HepG2 (cell line): ENCODE results near the gene TACC3. TPM values are rescaled to one million over a fixed set of nuclear protein-coding genes. Genes with fewer than 3 reads are reported as not detected.

Source experiments
- ATM ChIP-seq: fragments of 450-650 bp; IDR thresholded peaks from 2 replicates; pipeline ENCODE4 v1.7.1; 2017; ENCODE audit warnings: mild to moderate bottlenecking, borderline replicate concordance
- GLI4 ChIP-seq: sonication (generic); formaldehyde crosslinking; IDR thresholded peaks from 2 replicates; pipeline ENCODE4 v1.5.1; 2020; ENCODE audit warnings: missing genetic modification reagents, mild to moderate bottlenecking, moderate library complexity, borderline replicate concordance
- KLF9 ChIP-seq: IDR thresholded peaks from 2 replicates; pipeline ENCODE4 v1.6.1; 2016; ENCODE audit warnings: low read depth
- PHF5A ChIP-seq: IDR thresholded peaks from one replicate; pipeline ENCODE4 v1.6.1; 2018; ENCODE audit warnings: low read depth, missing genetic modification reagents; ENCODE audit not compliant: unreplicated experiment
- SMARCC2 ChIP-seq: fragments of 450-650 bp; IDR thresholded peaks from 2 replicates; pipeline ENCODE4 v1.6.1; 2017; ENCODE audit warnings: antibody characterized with exemption, mild to moderate bottlenecking
- ZFP37 ChIP-seq: sonication (generic); formaldehyde crosslinking; IDR thresholded peaks from 2 replicates; pipeline ENCODE4 v1.4.0; 2020; ENCODE audit warnings: missing genetic modification reagents, borderline replicate concordance
- ZIK1 ChIP-seq: sonication (generic); formaldehyde crosslinking; IDR thresholded peaks from 2 replicates; pipeline ENCODE4 v1.5.0; 2020; ENCODE audit warnings: mild to moderate bottlenecking, low read depth, missing genetic modification reagents, borderline replicate concordance
- ZNF234 ChIP-seq: sonication (generic); formaldehyde crosslinking; conservative IDR thresholded peaks from 2 replicates; pipeline ENCODE4 v1.5.1; 2020; ENCODE audit warnings: mild to moderate bottlenecking, missing genetic modification reagents
- ZNF703 ChIP-seq: sonication (generic); formaldehyde crosslinking; IDR thresholded peaks from 2 replicates; pipeline ENCODE4 v1.5.1; 2020; ENCODE audit warnings: missing genetic modification reagents, mild to moderate bottlenecking, moderate library complexity, borderline replicate concordance
- polyA plus RNA-seq, 8 experiments: library from polyadenylated mRNA; depleted of rRNA in 3 of 8; stranded (reverse) in 7 of 8; unstranded in 1 of 8; fragments of >200 nt; fragmentation: Illumina TruSeq in 4 of 8; extraction: Trizol in 4 of 8; gene quantifications; 2 replicates each; pipeline versions ENCODE4 v1.2.1 to v1.2.3, GENCODE V29; 2011 to 2016; ENCODE audit warnings: low read depth in 4 of 8, missing spikeins in 1 of 8, mixed read lengths in 1 of 8; ENCODE audit not compliant: insufficient read depth in 1 of 8
- total RNA-seq, 5 experiments: library from RNA; depleted of rRNA; stranded (reverse); fragments of >200 nt; fragmentation: Illumina TruSeq; extraction: Trizol; gene quantifications; 2 replicates each; pipeline ENCODE4 v1.2.3, GENCODE V29; 2016; ENCODE audit warnings: low read depth in 1 of 5
- TF ChIP-seq, protein P1 (sequence below): sonication (generic); formaldehyde crosslinking; IDR thresholded peaks from 2 replicates; pipeline ENCODE4 v1.4.0; 2020; ENCODE audit warnings: mild to moderate bottlenecking, missing genetic modification reagents
- TF ChIP-seq, protein P2 (sequence below): sonication (generic); formaldehyde crosslinking; IDR thresholded peaks from 2 replicates; pipeline ENCODE4 v1.4.0; 2020; ENCODE audit warnings: missing genetic modification reagents
- TF ChIP-seq, protein P3 (sequence below): IDR thresholded peaks from 2 replicates; pipeline ENCODE4 v1.6.1; 2012; ENCODE audit warnings: low read length, improper control_type of control experiment
- TF ChIP-seq, protein P4 (sequence below): sonication (generic); formaldehyde crosslinking; IDR thresholded peaks from 2 replicates; pipeline ENCODE4 v1.5.0; 2020; ENCODE audit warnings: mild to moderate bottlenecking, missing genetic modification reagents
- TF ChIP-seq, protein P5 (sequence below): IDR thresholded peaks from 2 replicates; pipeline ENCODE4 v1.6.1; 2016; ENCODE audit warnings: low read depth, borderline replicate concordance

TACC3 gene
- total and polyA plus RNA-seq, 2 of the 13 experiments (the other 11 are each of a cell fraction or from before 2014, with no cell fraction given) = 20.3 to 21.2 TPM

DNA sequence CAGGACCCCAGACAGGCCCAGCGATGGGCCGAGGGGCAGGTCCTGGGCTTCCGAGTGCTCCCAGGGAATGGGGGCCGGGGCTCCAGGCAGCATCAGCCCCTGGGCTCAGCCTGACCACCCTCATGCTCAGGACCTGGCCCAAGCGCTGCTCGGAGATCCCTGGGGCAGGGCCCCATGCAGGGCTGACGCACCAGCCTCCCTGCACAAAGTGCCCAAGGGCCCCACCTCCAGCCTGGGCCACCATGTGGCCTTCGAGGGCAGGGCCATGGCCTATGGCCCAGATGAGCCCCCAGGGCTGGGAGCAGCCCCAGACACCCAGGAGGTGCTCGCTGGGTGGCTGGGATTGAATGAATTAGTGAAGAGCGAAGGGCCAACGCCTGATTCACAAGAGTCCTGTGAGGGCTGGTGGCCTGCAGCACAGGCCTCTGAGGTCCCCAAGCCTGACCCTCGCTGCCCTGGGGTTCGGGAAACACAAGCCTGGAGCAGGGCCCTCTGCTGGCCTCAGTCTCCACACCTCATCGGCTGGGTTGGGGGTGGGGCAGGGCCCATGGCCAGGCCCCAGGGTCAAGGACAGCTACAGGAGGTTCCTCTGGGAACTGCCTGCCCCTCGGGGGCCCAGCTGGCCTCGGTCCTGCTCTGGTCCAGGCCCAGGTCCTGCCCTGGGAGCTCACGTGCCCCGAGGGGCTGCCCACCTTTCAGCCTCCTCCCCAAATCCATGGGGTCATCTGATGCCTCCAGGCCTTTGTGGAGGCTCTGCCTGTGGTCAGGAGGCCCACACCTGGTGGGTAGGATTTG, 58.5 kb downstream of the TACC3 start (continued):
- TF ChIP-seq, protein P1, sequence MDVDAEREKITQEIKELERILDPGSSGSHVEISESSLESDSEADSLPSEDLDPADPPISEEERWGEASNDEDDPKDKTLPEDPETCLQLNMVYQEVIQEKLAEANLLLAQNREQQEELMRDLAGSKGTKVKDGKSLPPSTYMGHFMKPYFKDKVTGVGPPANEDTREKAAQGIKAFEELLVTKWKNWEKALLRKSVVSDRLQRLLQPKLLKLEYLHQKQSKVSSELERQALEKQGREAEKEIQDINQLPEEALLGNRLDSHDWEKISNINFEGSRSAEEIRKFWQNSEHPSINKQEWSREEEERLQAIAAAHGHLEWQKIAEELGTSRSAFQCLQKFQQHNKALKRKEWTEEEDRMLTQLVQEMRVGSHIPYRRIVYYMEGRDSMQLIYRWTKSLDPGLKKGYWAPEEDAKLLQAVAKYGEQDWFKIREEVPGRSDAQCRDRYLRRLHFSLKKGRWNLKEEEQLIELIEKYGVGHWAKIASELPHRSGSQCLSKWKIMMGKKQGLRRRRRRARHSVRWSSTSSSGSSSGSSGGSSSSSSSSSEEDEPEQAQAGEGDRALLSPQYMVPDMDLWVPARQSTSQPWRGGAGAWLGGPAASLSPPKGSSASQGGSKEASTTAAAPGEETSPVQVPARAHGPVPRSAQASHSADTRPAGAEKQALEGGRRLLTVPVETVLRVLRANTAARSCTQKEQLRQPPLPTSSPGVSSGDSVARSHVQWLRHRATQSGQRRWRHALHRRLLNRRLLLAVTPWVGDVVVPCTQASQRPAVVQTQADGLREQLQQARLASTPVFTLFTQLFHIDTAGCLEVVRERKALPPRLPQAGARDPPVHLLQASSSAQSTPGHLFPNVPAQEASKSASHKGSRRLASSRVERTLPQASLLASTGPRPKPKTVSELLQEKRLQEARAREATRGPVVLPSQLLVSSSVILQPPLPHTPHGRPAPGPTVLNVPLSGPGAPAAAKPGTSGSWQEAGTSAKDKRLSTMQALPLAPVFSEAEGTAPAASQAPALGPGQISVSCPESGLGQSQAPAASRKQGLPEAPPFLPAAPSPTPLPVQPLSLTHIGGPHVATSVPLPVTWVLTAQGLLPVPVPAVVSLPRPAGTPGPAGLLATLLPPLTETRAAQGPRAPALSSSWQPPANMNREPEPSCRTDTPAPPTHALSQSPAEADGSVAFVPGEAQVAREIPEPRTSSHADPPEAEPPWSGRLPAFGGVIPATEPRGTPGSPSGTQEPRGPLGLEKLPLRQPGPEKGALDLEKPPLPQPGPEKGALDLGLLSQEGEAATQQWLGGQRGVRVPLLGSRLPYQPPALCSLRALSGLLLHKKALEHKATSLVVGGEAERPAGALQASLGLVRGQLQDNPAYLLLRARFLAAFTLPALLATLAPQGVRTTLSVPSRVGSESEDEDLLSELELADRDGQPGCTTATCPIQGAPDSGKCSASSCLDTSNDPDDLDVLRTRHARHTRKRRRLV (CRISPR knock-in tag) = peak; percentile 53; the same call in 1 of the 2 replicates
- TF ChIP-seq ZNF234 (CRISPR knock-in tag) (no peak), GLI4 (CRISPR knock-in tag) (no peak), ZNF703 (CRISPR knock-in tag) (no peak; the same call in 1 of the 2 replicates), ATM (no peak), PHF5A (CRISPR knock-in tag) (no peak), ZIK1 (CRISPR knock-in tag) (no peak), SMARCC2 (no peak), ZFP37 (CRISPR knock-in tag) (no peak), KLF9 (0 out of 2 replicates have a peak, but pooled peaks have one; percentile 66)
- TF ChIP-seq, protein P2, sequence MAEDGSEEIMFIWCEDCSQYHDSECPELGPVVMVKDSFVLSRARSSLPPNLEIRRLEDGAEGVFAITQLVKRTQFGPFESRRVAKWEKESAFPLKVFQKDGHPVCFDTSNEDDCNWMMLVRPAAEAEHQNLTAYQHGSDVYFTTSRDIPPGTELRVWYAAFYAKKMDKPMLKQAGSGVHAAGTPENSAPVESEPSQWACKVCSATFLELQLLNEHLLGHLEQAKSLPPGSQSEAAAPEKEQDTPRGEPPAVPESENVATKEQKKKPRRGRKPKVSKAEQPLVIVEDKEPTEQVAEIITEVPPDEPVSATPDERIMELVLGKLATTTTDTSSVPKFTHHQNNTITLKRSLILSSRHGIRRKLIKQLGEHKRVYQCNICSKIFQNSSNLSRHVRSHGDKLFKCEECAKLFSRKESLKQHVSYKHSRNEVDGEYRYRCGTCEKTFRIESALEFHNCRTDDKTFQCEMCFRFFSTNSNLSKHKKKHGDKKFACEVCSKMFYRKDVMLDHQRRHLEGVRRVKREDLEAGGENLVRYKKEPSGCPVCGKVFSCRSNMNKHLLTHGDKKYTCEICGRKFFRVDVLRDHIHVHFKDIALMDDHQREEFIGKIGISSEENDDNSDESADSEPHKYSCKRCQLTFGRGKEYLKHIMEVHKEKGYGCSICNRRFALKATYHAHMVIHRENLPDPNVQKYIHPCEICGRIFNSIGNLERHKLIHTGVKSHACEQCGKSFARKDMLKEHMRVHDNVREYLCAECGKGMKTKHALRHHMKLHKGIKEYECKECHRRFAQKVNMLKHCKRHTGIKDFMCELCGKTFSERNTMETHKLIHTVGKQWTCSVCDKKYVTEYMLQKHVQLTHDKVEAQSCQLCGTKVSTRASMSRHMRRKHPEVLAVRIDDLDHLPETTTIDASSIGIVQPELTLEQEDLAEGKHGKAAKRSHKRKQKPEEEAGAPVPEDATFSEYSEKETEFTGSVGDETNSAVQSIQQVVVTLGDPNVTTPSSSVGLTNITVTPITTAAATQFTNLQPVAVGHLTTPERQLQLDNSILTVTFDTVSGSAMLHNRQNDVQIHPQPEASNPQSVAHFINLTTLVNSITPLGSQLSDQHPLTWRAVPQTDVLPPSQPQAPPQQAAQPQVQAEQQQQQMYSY (CRISPR knock-in tag) = no peak
- TF ChIP-seq, protein P3, sequence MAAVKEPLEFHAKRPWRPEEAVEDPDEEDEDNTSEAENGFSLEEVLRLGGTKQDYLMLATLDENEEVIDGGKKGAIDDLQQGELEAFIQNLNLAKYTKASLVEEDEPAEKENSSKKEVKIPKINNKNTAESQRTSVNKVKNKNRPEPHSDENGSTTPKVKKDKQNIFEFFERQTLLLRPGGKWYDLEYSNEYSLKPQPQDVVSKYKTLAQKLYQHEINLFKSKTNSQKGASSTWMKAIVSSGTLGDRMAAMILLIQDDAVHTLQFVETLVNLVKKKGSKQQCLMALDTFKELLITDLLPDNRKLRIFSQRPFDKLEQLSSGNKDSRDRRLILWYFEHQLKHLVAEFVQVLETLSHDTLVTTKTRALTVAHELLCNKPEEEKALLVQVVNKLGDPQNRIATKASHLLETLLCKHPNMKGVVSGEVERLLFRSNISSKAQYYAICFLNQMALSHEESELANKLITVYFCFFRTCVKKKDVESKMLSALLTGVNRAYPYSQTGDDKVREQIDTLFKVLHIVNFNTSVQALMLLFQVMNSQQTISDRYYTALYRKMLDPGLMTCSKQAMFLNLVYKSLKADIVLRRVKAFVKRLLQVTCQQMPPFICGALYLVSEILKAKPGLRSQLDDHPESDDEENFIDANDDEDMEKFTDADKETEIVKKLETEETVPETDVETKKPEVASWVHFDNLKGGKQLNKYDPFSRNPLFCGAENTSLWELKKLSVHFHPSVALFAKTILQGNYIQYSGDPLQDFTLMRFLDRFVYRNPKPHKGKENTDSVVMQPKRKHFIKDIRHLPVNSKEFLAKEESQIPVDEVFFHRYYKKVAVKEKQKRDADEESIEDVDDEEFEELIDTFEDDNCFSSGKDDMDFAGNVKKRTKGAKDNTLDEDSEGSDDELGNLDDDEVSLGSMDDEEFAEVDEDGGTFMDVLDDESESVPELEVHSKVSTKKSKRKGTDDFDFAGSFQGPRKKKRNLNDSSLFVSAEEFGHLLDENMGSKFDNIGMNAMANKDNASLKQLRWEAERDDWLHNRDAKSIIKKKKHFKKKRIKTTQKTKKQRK = no peak
- TF ChIP-seq, protein P4, sequence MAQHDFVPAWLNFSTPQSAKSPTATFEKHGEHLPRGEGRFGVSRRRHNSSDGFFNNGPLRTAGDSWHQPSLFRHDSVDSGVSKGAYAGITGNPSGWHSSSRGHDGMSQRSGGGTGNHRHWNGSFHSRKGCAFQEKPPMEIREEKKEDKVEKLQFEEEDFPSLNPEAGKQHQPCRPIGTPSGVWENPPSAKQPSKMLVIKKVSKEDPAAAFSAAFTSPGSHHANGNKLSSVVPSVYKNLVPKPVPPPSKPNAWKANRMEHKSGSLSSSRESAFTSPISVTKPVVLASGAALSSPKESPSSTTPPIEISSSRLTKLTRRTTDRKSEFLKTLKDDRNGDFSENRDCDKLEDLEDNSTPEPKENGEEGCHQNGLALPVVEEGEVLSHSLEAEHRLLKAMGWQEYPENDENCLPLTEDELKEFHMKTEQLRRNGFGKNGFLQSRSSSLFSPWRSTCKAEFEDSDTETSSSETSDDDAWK = no peak
- TF ChIP-seq, protein P5, sequence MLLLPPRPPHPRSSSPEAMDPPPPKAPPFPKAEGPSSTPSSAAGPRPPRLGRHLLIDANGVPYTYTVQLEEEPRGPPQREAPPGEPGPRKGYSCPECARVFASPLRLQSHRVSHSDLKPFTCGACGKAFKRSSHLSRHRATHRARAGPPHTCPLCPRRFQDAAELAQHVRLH (CRISPR knock-in tag) = peak; percentile 66; the same call in 1 of the 2 replicates
